ENCODE results near the gene GRIK4. TPM values are rescaled to one million over a fixed set of nuclear protein-coding genes. Genes with fewer than 3 reads are reported as not detected.

GRIK4 gene
- total RNA-seq, 1 donor from 2014 or later, result 4.5 TPM

- H3K4me3 Mint-ChIP-seq (ENCODE audit: unreplicated experiment), result no peak overlapping the region
- no peak for TF ChIP-seq CTCF (IDR thresholded peaks at IDR 0.05; ENCODE audit: unreplicated experiment)
These were observed 311.6 kb downstream of the GRIK4 start for GRCh38 chr11:120823159-120823558.

GRCh38 chr11:120824242-120824641 lies 312.7 kb downstream of the GRIK4 start:
- Mint-ChIP-seq H3K27ac (ENCODE audit: unreplicated experiment) (no peak overlapping the region), H3K9me3 (ENCODE audit: unreplicated experiment) (no peaks in the 10 kb centered on the region), H3K4me3 (ENCODE audit: unreplicated experiment) (no peak overlapping the region), H3K27me3 (ENCODE audit: unreplicated experiment) (peaks cover 12% of the 10 kb centered on the region), H3K36me3 (ENCODE audit: low read depth, unreplicated experiment) (peaks cover 6% of the 10 kb centered on the region), H3K4me1 (ENCODE audit: unreplicated experiment) (peaks cover 3% of the 10 kb centered on the region)
- no peak for TF ChIP-seq CTCF (IDR thresholded peaks at IDR 0.05; ENCODE audit: unreplicated experiment)
- DNase-seq (ENCODE audit: low spot score), result no peak

More at GRCh38 chr11:120823159-120823558, 311.6 kb downstream of the GRIK4 start:
- Mint-ChIP-seq H3K36me3 (ENCODE audit: low read depth, unreplicated experiment) (peaks cover 6% of the 10 kb centered on the region), H3K27ac (ENCODE audit: unreplicated experiment) (no peak overlapping the region), H3K27me3 (ENCODE audit: unreplicated experiment) (peaks cover 12% of the 10 kb centered on the region), H3K9me3 (ENCODE audit: unreplicated experiment) (no peaks in the 10 kb centered on the region), H3K4me1 (ENCODE audit: unreplicated experiment) (peaks cover 3% of the 10 kb centered on the region)
- no peak for DNase-seq (ENCODE audit: low spot score)

GRCh38 chr11:120827198-120827597 lies 315.6 kb downstream of the GRIK4 start:
- H3K9me3 Mint-ChIP-seq (ENCODE audit: unreplicated experiment), result no peaks in the 10 kb centered on the region
- no peak overlapping the region for H3K4me3 Mint-ChIP-seq (ENCODE audit: unreplicated experiment)
- no peaks in the 10 kb centered on the region for H3K36me3 Mint-ChIP-seq (ENCODE audit: low read depth, unreplicated experiment)
- peaks cover 3% of the 10 kb centered on the region for H3K4me1 Mint-ChIP-seq (ENCODE audit: unreplicated experiment)
- H3K27ac Mint-ChIP-seq (ENCODE audit: unreplicated experiment), result no peak overlapping the region
- no peak for DNase-seq (ENCODE audit: low spot score)
- peaks cover 2% of the 10 kb centered on the region for H3K27me3 Mint-ChIP-seq (ENCODE audit: unreplicated experiment)
- TF ChIP-seq CTCF (IDR thresholded peaks at IDR 0.05; ENCODE audit: unreplicated experiment), result no peak

- Mint-ChIP-seq H3K36me3 (ENCODE audit: low read depth, unreplicated experiment) (no peaks in the 10 kb centered on the region), H3K4me3 (ENCODE audit: unreplicated experiment) (no peak overlapping the region), H3K27ac (ENCODE audit: unreplicated experiment) (no peak overlapping the region), H3K9me3 (ENCODE audit: unreplicated experiment) (no peaks in the 10 kb centered on the region), H3K4me1 (ENCODE audit: unreplicated experiment) (peaks cover 3% of the 10 kb centered on the region), H3K27me3 (ENCODE audit: unreplicated experiment) (peaks cover 2% of the 10 kb centered on the region)
- no peak for TF ChIP-seq CTCF (IDR thresholded peaks at IDR 0.05; ENCODE audit: unreplicated experiment)
- no peak for DNase-seq (ENCODE audit: low spot score)
These were observed 316.3 kb downstream of the GRIK4 start for GRCh38 chr11:120827820-120828219.

- Mint-ChIP-seq H3K27ac (ENCODE audit: unreplicated experiment) (no peak overlapping the region), H3K9me3 (ENCODE audit: unreplicated experiment) (no peaks in the 10 kb centered on the region), H3K27me3 (ENCODE audit: unreplicated experiment) (peaks cover 2% of the 10 kb centered on the region), H3K4me3 (ENCODE audit: unreplicated experiment) (no peak overlapping the region), H3K36me3 (ENCODE audit: low read depth, unreplicated experiment) (no peaks in the 10 kb centered on the region), H3K4me1 (ENCODE audit: unreplicated experiment) (no peaks in the 10 kb centered on the region)
- no peak for TF ChIP-seq CTCF (IDR thresholded peaks at IDR 0.05; ENCODE audit: unreplicated experiment)
- DNase-seq (ENCODE audit: low spot score), result no peak
These were observed 317.3 kb downstream of the GRIK4 start for GRCh38 chr11:120828847-120829246.
